Epidermal melanocyte (primary cell): ENCODE measurements around the gene CERT1.
"Not testable (repeated sequence)": the region's sequence is repeated elsewhere in the genome, so short reads cannot be mapped to it uniquely, and the experiment has no call there.

ENCODE experiments used
- DNase-seq: peaks from one replicate; pipeline ENCODE4 v3.0.0; 2011; ENCODE audit warnings: low spot score; ENCODE audit not compliant: insufficient read length

Gene CERT1

DNA sequence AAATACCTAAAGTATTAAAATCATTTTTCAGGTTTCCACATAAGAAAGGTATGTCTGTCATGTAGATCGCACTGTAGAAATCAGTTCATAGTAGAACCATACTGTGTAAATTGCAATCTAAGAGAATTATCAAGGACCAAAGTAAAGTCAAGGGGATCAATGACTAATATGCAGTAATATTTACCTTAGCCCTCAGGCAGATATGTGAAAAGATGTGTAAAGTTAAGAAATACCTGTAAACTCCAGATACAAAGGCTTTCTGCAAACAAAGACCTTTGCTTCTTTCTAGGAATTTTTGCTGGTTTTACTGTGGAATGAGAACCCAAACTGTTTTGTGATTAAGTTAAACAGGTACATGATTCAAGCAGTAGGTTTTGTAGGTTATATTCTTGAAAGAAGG, 11.8 kb upstream of the CERT1 start:
- no peak for DNase-seq

DNA sequence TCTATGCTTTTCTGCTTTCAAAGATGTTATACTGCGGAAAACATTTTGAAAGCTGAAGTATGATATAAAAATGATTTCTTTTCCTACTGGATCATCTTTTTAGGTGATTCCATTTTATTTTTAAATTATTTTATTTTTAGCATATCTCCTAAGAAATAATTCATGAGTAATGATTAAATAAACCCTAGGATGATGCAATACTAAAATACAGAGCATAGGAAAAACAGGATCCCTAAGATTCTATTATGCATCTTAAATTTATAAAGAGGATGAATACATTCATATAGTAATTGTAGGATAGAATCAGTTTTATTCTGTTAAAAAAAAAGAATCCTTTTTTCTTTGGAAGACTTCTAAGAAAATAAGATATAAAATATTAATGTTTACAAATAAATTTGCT, 11.1 kb upstream of the CERT1 start:
- DNase-seq, result no peak

DNA sequence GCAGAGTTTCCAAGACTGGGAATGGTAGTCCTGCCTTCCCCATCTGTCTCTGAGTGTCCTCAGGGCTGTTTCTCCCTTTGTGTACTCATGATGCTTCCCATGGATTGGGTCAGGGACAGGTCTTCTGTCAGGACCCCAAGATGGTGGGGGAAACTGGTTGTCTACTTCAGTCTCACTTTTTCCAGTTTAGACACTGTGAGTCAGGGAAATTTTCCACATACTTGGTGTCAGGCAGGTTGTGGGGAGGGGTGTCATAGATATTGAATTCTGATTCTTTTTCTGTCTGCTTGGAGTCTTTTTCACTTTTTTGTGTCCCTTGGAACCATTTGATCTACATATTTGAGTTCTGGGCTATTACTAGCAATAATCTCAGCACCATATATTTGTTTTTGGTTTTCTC, 10.6 kb upstream of the CERT1 start:
- no peak for DNase-seq

DNA sequence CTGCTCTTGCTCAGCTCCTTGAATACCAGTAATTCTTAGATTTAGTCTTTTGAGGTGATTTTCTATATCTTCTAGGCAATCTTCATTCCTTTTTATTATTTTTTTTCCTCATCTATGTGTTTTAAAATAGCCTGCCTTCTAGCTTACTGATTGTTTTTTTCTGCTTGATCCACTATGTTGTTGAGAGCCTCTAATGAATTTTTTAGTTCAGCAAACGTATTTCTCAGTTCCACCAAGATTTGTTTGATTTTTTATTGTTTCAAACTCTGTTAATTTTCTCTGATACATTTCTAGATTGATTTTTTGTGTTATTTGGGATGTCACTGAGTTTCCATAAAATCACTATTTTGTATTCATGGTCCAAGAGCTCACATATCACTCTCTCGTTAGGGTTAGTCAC, 9.8 kb upstream of the CERT1 start:
- DNase-seq, result no peak

DNA sequence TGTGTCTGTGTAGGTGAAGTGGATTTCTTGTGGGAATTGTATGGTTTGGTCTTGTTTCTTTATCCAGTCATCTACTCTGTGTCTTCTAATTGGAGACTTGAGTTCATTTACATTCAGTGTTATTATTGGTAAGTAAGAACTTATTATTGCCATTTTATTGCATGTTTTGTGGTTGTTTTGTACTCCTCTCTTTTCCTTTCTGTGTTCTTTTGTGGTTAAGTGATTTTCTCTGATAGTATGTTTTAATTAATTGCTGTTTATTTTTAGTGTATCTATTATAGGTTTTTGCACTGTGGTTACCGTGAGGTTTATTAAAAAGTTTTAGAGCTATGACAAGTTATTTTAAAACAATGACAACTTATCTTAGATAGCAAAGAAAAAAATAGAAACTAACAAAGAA, 8.3 kb upstream of the CERT1 start:
- no peak for DNase-seq

DNA sequence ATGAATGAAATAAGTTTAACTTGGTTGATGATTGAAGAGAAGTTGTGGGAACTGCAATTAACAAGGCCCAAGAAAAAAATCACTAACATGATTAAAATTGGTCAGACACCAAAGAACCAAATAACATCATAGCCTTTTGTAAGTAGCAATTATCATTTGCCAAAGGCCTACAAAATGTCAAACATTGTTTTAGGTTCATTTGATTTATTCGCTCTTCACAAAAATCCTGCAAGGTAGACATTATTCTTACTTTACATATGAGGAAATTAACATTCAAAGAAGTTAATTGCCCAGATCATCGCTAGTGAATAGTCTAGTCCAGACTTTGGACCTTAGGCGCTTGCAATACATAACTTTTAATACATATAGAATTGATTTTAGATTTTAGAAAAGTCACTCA, 2.9 kb upstream of the CERT1 start:
- DNase-seq, result no peak

DNA sequence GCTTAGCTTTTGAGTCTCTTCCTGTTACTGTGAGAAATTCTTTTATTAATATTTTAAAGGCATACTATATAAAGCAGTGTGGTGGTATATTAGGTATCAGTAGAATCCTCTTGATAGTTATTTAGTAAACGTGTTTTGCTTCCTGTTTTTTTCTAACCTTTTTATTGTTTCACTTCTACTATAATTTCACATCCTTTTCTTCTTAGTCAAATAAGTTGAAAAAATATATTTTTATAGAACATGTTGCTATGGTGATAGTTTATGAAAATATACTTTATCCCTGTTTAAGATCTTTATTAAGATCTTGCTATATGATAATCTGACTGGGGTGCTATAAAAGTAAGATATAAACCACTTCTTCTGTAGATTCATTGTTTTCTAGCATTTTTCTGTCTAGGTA, 2.4 kb upstream of the CERT1 start:
- DNase-seq, result no peak

DNA sequence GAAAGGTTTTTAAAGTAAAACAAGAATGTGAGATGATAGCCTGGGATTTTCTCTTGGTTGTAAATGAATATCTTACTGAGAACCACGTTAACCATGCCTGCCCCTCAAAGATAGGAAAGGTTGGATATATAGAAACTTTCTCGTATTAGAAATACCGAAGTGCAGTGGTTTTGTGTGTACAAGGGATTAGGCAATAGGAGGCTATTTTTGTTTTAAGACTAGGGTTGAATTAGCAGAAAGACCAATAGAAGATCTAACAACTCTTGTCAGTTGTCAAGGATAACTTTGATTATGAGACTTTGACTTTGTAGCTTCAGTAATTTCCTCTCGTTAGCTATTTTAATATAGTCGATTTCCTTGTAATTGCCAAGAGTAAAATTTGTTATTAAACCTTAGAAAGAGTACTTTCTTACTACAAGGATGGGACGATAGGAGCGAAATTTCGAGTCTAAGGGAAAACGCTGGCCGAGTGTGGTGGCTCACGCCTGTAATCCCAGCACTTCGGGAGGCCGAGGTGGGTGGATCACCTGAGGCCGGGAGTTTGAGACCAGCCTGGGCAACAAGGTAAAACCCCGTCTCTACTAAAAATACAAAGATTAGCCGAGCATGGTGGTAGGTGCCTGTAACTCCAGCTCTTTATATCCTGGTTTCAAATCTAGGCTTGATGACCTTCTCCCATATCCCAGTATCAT, 1.1 kb upstream of the CERT1 start:
- no peak for DNase-seq

DNA sequence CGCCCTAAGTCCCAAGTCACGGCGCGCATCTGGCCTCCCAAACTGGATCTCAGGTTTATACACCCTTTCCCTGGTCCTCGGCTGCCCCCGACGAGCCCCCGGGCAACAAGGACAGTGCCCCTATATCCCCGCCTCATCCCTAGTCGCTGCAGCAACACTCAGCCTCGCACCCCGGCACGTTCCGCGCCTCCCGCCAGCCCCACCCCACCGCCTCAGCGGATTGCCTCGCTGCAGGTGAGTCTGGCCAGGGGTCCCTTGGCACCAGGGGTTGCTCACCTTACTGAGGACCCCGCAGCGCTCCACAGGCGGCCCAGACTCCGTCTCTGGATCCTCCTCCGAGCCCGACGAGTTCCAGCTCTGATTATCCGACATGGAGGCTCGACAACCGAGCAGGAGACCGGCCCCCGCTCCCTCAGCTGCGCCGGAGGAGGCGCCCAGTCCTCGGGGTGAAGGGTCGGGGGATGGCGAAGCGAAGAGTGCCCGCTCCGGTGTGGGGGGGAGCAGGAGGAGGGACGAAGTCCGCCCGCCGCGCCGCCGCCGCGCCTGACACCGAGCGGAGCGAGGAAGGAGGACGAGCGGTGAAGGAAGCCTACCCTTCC, 494 bp downstream of the CERT1 start:
- no peak for DNase-seq

DNA sequence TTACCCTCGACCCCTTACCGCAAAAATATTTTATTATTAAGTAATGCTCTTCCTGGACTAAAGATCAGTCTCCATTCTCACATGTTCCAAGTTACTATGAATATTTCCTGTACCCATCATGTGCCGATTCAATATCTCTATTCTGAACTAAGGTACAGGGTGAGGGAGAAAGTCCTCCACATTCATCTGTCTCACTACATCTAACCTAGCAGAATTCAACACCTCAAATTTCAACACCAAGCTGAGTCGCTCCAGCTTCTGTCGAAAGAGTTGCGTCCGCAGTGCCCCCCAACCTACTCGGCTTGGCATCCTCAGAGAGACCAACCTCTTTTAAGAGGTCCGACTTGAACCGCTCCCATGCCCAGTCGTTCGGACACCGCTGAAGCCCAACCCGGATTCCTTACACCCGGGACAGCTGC, 1.0 kb downstream of the CERT1 start:
- no peak for DNase-seq

DNA sequence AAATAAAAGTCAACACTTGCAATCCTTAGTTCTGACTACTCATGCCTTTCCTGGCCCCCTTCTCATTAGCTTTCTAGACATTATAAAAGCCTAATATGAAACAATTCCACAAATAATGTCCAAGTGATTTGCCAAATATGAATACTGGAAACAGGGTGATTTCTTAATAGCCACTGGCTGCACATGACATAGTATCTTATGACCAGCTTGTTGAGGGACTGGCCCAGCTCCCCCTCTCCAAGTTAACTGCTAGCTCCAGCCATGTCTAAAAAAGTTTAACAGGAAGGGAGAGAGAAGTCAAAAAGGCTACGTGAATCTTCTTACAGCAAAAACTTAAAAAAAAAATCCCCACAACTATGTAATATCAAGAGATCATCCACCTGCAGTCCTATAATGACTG, 1.5 kb downstream of the CERT1 start:
- DNase-seq, result no peak

DNA sequence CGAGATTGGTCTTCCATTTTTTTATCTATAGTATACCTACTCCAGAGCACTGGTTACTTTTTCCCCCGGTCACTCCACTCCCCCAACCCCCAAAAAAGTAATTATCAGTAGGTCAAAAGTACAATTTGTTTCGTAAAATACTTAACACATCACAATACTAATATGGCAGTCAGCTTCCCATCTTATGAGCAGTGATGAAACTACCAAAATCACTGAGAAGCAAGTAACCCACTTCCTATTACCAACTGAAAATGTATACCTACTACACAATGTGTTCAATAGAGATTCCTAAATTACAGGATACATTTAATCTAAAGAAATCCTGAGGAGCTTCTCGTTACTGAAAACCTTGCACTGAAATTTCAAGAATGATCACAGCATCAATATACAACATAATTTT, 1.9 kb downstream of the CERT1 start:
- no peak for DNase-seq

DNA sequence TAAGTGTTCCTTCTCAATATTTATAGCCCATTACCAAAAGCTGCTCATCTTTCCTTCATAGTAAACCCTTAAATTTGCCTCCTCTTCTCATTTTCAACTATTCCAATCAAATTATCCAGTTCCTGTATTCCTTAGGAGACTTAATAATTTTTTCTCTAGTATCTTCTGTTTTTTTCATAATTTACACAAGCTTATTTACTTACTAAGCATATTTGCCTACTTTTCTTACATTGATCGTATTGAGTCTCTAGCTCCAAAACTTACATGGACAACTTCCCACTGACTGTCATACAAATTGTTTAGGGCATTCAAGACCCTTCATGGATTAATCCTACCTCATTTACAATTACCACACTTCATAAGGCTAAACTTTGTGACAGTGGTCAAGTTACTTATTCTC, 3.6 kb downstream of the CERT1 start:
- no peak for DNase-seq

DNA sequence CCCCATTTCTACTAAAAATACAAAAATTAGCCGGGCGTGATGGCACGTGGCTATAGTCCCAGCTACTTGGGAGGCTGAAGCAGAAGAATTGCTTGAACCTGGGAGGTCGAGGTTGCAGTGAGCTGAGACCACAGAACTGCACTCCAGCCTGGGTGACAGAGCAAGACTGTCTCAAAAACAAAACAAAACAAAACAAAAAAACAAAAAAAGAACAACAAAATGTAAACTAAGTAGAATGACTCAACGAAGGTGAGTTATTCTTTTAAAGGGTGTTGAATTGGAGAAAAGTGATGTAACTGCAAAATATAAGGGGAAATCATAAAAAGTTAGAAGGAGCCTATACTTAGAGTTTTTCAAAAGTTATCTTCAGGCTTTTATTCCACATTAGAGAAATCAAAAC, 6.3 kb downstream of the CERT1 start:
- not testable (repeated sequence) for DNase-seq

DNA sequence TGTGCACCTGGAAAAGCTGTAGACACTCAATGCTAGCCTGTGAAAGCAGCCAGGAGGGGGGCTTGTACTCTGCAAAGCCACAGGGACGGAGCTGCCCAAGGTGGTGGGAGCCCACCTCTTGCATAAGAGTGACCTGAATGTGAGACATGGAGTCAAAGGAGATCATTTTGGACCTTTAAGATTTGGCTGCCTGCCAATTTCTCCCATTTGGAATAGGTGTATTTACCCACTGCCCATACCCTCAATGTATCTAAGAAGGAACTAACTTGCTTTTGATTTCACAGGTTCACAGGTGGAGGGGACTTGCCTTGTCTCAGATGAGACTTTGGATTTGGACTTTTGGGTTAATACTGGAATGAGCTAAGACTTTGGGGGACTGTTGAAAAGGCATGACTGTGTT, 12.6 kb downstream of the CERT1 start:
- not testable (repeated sequence) for DNase-seq

DNA sequence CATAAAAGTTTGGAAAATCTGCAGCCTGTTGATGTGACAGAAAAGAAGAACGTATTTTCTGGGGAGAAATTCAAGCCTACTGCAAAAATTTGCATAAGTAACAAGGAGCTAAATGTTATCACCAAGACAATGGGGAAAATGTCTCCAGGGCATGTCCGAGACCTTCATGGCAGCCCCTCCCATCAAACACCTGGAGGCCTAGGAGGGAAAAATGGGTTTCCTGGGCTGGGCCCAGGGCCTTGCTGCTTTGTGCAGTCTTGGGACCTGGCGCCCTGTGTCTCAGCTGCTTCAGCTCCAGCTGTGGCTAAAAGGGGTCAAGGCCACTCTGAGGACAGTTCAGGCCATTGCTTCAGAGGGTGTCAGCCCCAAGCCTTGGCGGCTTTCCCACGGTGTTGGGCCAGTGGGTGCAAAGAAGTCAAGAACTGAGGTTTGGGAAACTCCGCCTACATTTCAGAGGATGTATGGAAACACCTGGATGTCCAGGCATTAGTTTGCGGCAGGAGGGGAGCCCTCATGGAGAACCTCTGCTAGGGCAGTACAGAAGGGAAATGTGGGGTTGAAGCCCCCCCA, 13.1 kb downstream of the CERT1 start:
- DNase-seq, result no peak

DNA sequence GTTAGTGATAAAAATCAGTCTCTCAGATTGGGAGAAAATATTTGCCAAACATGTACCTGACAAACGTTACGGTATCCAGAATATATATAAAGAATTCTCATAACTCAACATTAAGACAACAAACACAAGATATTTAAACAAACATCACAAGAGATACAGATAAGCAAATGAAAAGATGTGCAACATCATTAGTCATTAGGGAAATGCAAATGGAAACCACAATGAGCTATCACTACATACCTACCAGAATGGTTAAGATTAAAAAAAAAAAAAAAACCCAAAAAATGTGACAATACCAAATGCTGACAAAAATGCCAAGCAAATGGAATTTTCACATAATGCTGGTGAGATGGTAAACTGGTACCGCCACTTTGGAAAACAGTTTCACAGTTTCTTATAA, 15.4 kb downstream of the CERT1 start:
- no peak for DNase-seq

DNA sequence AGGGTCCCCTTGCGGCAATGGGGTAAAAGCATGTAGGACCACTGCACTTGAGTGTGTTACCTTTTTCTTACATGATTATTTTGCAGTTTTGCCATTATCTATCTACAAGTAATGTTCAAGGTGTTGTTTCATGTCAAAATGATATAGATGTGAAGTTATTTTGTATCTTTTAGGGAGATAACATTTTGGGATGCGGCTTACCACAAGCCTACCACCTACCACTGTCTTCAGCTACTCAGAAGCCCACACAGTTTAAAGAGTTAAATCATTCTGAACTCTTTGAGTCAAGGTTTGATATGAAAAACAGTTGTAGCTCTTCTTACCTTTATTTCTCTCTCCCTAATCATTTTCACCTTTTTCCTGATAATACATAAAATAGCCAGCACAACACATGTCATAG, 19.8 kb downstream of the CERT1 start:
- no peak for DNase-seq

DNA sequence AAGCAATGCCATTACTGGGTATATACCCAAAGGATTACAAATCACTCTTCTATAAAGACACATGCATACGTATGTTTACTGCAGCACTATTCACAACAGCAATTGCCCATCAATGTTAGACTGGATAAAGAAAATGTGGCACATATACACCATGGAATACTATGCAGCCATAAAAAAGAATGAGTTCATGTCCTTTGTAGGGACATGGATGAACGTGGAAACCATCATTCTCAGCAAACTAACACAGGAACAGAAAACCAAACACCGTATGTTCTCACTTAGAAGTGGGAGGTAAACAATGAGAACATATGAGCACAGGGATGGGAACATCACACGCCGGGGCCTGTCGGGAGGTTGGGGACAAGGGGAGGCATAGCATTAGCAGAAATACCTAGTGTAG, 21.6 kb downstream of the CERT1 start:
- DNase-seq, result not testable (repeated sequence)

DNA sequence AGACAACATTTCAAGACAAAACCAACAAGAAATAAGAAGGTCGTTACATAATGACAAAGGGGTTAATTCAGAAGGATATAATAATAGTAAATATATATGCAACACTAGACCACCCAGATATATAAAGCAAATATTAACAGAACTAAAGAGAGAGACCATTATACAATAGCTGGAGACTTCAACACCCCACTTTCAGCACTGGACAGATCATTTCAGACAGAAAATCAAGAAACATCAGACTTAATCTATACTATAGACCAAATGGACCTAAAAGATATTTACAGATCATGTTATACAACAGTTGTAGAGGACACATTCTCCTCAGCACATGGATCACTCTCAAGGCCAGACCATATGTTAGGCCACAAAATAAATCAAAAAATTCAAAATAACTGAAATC, 26.8 kb downstream of the CERT1 start:
- no peak for DNase-seq

DNA sequence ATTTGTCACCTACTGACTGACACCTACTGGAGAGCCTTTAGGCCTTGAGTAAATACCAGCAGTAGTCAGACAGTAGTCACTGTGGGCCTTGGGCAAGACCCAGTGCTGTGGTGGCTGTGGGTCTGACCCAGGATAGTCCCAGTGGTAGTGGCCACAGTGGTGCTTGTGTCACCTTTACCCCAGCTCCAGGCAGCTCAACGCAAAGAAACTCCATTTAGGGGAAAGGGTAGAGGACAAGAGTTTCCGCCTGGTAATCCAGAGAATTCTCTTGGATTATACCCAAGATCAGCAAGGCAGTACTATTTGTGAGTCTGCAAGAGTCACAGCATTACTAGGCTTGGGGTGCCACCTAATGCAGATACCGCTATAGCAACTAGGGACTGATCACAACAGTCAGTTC, 28.9 kb downstream of the CERT1 start:
- no peak for DNase-seq

DNA sequence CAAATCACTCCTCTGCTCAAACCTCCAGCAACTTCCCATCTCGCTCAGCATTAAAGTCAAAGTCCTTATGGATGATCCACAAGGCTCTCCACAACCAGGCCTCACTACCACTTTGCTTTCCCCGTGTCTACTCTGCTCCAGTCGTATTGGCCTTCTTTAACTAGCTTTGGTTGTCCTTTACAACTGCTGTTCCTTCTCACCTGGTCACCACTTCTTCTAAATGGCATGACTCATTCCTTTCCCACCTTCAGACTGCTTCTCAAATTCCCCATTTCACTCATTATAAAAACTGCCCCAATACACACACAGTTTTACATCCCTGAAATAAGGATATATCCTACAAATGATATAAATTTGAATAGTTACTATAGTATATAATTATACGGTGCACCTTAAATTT, 30.4 kb downstream of the CERT1 start:
- no peak for DNase-seq

DNA sequence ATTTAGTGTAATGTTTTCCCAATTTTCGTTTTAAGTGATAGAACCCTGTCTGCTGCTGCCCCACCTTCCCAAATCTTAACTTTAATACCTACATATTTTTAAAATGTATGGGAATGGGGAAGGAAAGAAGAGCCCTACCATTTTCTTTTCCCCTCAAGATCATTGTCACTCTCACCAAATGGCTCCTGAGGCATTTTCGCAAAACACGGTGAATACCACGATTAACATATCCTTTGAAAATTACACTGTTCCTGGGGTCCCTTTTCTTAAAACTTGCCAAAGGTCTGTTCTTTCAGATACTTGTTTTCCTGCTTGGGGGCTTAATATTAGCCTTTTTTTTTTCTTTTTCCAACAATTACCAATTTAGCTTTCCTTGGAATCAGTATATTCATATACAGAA, 36.1 kb downstream of the CERT1 start:
- no peak for DNase-seq
